HG03439 (cell line): ENCODE data around the gene SLC6A16.
"Not testable (repeated sequence)": the region's sequence is repeated elsewhere in the genome, so short reads cannot be mapped to it uniquely, and the experiment has no call there.

Source experiments
- ATAC-seq: cut with Tn5 transposase; IDR thresholded peaks from one replicate; pipeline ENCODE4 v1.9.1; 2021; ENCODE audit warnings: mild to moderate bottlenecking, moderate library complexity; ENCODE audit not compliant: unreplicated experiment

SLC6A16 gene

DNA sequence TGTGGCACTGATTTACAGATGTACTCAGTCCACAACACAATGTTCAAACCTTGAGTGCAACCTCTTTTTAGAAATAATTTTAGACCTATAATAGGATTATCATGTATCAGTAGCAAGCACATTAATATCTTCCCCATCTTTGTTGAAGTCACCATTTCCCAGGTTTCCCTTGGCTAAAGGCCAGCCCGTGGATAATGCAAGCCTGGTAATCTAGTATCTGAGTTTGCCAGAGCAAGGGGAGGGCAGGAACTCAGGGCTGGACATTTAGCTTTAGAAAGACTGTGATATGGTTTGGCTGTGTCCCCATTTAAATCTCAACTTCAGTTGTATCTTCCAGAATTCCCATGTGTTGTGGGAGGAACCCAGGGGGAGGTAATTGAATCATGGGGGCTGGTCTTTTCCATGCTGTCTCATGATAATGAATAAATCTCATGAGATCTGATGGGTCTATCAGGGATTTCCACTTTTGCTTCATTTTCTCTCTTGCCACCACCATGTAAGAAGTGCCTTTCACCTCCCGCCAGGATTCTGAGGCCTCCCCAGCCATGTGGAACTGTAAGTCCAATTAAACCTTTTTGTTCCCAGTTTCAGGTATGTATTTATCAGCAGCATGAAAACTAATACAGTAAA is 37.7 kb downstream of the SLC6A16 start:
- no peak for ATAC-seq

GRCh38 chr19:49282184-49282583 is 42.8 kb downstream of the SLC6A16 start:
- ATAC-seq: no peak

DNA sequence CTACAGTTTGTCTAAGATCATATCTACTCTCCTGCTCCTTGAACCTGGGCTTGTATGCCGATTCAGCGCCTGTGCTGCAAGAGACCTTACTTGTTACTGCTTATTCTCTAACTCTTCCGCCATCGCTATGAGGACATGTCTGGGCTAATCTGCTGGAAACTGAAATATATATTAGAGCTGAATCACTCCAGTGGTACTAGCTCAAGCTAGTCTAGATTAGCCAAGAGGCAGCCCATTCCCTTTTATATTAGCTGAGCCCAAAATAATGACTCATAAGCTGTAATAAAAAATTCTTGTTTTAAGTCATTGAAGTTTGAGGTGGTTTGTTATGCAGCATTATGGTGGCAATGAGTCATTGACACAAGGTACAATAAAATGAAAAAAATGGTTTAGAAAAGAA is 52.8 kb downstream of the SLC6A16 start:
- ATAC-seq: no peak

DNA sequence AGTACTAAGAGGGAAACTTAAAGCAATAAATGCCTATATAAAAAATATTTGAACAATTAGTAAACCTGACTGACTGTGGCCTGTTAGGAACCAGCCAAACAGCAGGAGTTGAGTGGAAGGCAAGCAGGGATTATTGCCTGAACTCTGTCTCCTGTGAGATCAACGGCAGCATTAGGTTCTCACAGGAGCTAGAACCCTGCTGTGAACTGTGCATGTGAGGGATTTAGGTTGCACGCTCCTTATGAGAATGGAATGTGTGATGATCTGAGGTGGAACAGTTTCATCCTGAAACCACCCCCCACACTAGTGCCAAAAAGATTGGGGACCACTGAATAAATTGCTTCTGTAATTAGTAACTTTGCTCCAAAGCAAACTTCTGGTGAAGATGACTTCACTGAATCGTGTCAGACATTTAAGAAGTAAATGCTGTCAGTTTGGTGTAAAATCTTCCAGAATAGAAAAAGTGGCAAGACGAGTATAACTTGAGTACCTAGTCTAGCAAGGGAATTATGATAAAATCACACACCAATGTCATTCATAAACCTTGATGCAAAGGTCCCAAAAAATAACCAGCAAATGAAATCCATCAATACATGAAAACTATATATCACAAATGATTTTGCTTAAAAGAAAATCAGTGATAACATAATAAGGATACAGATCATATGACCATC is 53.8 kb downstream of the SLC6A16 start:
- no peak for ATAC-seq

DNA sequence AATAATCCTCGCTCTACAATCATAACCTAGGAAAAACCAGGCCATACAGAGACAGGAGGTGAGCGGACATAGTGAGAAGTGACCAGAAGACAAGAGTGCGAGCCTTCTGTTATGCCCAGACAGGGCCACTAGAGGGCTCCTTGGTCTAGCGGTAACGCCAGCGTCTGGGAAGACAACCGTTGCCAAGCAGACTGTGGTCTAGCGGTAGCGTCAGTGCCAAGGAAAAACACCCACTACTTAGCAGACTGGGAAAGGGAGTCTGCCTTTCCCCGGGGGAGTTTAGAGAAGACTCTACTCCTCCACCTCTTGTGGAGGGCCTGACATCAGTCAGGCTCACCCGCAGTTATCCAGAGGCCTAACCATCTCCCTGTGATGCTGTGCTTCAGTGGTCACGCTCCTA is 58.6 kb downstream of the SLC6A16 start:
- ATAC-seq: not testable (repeated sequence)

DNA sequence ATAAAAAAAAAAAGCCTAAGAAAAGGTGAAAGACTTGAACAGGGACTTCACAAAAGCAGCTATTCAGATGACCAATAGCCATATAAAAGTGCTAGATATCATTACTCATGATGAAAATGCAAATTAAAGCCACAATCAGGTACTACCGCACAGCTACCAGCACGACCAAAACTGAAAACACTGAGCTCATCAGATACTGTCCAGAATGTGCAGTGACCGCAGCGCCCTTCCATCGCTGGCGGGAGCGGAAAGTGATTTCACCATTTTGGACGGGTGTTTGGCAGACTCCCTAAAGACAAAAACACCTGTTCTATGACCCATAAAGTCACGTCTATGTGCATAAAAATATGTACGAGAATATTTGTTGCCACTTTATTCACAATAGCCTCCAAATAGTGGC is 60.7 kb downstream of the SLC6A16 start:
- no peak for ATAC-seq

- no peak for ATAC-seq
Measured at GRCh38 chr19:49261602-49262001, 63.4 kb downstream of the SLC6A16 start.

- ATAC-seq: no peak
Measured at GRCh38 chr19:49256691-49257090, 68.3 kb downstream of the SLC6A16 start.

GRCh38 chr19:49255674-49256073 is 69.3 kb downstream of the SLC6A16 start:
- no peak for ATAC-seq

DNA sequence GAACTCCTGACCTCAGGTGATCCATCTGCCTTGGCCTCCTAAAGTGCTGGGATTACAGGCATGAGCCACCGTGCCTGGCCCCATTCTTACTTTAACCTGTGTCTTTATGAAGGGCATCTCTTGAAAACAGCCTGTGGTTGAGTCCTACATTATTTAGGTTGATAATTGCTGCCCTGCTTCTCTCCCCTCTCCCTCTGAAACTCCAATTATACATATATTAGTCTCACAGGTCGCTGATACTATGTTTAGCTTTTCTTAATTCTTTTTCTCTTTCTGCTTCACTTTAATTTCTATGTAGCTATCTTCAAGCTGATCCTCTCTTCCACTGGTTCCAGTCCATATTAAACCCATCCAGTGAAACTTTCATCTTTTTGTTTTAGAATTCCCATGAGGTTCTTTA is 75.1 kb downstream of the SLC6A16 start:
- ATAC-seq: no peak

GRCh38 chr19:49247676-49248075 is 77.3 kb downstream of the SLC6A16 start:
- ATAC-seq: no peak

DNA sequence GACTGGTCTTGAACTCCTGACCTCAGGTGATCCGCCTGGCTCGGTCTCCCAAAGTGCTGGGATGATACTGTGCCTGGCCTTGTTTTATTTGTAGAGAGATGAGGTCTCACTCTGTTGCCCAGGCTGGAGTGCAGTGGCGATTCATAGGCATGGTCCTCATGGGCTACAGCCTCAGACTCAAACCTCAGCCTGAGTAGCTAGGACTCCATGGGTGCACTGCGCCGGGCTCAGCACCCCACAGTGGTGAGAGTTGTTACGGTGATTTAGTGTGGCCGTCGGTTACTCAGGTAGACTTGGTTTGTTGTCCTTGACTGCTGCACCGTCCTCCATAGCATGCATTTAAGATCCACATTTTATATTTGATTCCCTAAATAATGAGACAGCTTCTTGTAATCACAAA is 80.7 kb downstream of the SLC6A16 start:
- no peak for ATAC-seq

- ATAC-seq: no peak
Measured at GRCh38 chr19:49243726-49244125, 81.3 kb downstream of the SLC6A16 start.

DNA sequence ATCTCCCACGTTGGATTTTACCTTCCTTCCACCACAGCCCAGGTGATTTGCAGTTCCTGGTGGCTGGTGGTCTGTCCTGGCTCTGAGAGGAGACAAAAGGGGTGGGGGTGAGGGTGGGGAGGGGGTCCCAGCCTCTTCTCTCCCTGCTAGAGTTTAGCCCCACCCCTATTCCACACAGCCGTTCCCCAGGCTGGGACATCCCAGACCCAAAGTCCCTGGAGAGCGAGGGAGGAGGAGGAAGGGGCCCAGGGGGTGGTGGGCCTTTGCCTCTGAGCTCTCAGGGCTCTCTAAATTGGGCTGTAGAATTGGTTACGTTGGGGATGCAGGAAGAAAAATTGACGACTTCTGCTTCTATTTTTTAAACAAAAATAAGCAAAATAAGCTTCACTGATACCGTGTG is 81.9 kb downstream of the SLC6A16 start:
- no peak for ATAC-seq

- ATAC-seq: no peak
Measured at GRCh38 chr19:49241769-49242168, 83.2 kb downstream of the SLC6A16 start.
